Right renal cortex interstitium (tissue), 3 donors: ENCODE data around the gene TOR1AIP2. TPM values are rescaled to one million over a fixed set of nuclear protein-coding genes. Genes with fewer than 3 reads are reported as not detected.
"Not testable (repeated sequence)": the region's sequence is repeated elsewhere in the genome, so short reads cannot be mapped to it uniquely, and the experiment has no call there.

Experiments
- DNase-seq, 3 donors: peaks; one replicate each; pipeline ENCODE4 v3.0.0-alpha.2; 2013; ENCODE audit warnings: low read depth in 3 of 3, low spot score in 2 of 3
- polyA plus RNA-seq, 3 donors: library from polyadenylated mRNA; unstranded; fragments of 120-200 nt; gene quantifications; one replicate each; pipeline ENCODE4 v1.2.1, GENCODE V29; 2013; ENCODE audit not compliant: insufficient read length in 3 of 3

Gene TOR1AIP2
- polyA plus RNA-seq, 3 donors = 28.6 to 34.7 (median 31.8) TPM

DNA sequence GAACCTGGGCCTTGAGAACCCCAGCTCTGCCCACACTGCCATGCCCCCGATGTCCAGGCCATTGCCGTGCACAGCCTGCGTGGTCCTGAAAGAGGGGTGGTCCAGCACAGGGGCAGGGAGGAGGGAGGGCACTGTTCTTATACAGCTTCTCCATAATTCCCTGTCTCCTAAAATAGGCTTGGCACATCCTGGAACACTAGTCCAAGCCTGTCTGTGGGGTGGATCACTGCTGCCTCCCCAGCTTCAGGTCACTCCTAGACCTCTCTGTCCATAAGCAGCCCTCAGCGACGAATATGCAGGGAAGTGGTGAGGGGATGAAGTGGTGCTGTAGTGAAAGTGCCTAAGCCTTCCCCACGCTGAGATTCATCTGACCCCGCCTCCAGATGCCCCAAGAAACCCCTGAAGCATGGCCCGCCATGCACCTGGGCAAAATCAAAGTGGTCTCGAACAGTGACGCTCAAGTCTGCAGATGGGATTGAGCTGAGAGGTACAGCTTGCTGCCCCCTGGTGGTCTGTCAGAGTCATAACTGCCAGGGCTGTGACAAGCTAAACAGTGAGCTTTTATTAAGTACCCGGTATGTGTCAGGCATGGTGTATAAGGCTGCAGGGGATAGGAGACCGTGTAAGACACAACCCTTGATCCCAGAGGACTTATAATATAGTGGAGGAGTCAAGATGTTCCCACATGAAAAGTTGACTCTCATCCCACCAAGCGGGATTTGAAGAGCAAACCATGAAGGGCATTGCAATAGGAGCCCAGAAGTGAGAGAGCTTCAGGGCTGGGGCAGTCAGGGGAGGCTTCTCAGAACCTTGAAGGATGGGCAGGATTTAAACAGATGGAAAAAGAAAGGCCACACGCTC lies 67.9 kb downstream of the TOR1AIP2 start:
- peak in 2 of 3 donors; percentile 64 to 67 for DNase-seq

DNA sequence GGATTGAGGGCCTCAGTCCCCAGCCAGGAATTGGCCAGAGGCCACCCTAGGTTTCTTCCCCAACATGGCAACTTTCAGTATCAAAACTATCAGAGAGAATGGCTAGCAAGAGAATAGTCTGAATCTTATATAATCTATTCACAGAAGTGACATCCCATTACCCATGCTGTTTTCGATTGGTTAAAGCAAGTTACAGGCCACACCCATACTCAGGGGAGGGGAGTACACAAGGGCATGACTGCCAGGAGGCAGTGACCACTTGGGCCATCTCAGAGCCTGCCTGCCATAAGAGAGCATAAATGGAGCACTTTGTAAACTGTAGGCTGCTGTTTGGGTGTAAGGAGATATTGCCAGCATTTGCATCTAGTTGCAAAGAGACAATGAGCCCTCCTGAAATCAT lies 69.1 kb downstream of the TOR1AIP2 start:
- no peak for DNase-seq

DNA sequence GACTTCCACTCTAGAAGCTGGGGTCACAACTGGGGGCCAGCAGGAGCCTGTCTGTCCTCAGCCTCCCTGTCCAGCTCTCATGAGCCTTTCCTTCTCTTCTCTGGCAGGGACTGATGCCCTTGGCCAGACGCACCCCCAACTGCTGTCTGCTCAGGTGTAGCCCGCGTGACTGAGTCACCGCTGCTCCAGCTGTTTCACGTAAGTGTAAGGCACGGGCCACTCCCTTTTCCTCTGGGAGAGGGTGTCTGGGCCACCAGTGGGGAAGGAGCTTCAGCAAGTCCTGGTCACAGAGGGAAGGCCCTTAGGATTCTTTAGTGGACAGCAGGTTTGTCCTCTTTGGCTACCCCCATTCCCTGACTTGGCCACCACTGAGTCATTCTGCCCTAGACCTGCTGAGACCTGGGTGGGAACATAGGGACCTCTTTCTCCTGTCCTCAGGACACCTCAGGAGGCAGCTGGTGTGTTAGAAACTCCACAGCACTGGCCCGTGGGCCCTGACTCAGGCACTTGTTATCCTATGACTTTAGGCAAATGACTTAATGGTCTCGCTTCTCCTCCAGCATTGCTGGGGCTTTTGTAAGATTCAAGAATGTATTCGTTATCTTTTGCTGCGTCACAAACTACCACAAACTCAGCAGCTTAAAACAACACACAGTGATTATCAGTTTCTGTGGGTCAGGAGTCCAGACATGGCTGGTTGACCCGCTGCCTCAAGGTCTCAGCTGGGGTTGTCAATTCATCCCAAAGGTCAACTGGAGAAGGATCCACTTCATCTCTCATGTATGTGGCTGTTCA lies 69.7 kb downstream of the TOR1AIP2 start:
- DNase-seq = no peak

DNA sequence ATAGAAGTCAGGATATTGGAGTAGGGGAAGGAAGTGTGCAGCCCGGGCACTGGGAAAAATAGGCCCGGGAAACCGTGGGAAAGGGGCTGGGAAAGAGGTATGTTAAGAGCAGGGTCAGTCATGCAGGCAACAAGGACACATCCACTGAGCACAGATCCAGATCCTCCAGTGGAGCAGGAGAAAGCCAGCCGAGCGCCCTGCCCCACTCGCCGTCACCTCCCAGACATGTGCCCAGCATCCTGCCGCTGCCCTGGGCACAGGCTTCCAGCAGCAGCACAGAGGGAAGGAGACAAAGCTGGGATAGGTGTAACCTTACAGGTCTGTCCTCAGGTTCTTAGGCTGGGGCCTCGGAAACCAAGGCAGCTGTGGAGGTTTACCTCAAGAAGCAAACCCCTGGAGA lies 70.3 kb downstream of the TOR1AIP2 start:
- DNase-seq = no peak

DNA sequence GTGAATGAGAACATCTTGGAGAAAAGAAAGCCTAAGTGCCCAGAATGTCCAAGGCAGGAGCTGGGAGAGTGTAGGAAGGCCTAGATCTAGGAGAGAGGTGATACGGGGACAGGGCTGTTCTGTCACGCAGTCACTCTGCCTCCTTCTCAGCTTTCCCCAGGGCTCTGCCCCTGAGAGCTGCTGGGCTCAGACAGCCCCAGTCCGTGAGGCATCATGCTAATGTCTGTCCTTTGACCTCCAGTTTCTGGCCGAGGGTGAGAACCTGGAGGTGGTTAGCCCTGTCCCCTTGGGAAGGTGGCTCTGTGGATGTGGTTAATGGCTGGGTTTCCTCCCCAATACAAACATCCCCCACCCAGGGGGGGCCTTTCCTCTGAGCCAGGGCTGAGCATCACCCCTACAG lies 71.3 kb downstream of the TOR1AIP2 start:
- DNase-seq = no peak

DNA sequence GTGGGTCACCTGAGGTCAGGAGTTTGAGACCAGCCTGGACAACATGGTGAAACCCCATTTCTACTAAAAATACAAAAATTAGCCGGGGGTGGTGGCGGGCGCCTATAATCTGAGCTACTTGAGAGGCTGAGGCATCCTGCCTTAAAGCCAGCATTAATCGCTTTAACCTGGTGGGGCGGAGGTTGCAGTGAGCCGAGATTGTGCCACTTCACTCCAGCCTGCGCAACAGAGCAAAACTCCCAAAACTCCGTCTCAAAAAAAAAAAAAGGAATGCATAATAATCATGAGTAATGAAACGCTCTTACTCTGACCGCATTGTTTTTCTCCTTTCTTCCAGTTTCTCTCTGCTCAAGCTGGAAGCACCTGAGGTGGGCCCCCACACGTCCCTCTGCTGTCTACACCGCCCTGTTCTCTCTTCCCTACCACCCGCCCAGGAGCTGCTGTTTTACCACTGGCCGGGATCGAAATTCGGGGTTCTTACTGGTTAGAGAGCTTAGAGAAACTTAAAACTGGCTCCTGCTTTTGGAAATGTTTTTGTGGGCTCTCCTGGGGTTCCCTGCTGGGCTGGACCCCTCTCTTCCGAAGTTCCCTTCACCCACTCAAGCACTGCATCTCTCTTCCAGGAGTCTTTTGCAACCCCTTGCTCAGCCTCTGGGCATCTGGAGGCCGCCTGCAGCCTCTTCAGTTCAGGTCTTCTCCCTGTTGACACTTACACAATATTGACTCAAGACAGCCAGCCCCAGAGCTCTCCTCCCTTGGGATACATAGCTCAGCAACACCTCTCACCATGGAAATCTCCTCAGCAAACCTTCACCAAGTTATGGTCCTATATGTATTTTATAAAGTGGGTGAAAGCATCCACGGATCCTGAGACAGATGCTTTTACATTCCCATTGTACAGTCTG lies 72.1 kb downstream of the TOR1AIP2 start:
- no peak for DNase-seq

DNA sequence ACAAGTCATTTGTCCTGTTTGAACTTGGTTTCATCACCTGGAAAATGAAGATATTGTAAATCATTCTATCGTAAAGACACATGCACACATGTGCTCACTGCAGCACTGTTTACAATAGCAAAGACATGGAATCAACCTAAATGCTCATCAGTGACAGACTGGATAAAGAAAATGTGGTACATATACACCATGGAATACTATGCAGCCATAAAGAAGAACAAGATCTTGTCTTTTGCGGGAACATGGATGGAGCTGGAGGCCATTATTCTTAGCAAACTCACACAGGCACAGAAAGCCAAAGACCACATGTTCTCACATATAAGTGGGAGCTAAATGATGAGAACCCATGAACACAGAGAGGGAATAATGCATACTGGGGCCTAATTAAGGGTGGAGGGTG lies 73.2 kb downstream of the TOR1AIP2 start:
- DNase-seq = not testable (repeated sequence)

DNA sequence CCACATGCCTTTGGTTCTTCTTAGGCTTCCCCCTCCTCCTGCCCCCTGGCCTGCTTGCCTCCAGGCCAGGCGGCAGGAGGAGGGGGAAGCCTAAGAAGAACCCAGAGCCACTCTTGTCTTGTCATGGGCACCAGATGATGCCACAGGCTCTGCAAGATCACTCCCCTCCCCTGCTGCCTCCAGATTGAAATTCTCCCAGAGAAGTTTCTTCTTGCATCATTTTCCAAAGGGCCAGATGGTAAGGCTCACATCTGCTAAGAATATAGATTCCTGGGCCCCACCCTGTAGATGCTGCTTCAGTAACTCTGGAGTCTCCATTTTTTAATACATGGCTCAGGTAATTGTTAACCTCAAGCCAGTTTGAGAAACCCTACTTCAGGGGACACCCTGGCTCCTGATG lies 73.7 kb downstream of the TOR1AIP2 start:
- DNase-seq = no peak

DNA sequence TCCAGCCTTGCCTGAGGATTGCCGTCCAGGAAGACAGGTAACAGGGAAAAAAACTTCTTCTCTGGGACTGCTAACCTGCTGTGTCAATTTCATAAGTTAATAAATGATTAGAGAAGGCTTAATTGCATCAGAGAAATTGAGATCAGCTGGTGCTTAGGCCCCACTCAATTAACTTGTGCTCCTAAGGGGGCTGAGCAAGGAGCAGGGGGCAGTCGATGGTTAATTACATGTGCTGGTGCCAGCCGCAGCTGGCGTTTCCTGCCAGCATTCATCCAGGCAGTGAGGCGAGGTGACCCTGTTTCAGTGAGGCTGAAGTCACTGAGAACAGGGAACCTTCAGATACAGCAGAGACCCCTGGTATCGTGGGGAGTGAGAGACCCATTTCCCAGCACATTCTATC lies 74.5 kb downstream of the TOR1AIP2 start:
- no peak for DNase-seq

DNA sequence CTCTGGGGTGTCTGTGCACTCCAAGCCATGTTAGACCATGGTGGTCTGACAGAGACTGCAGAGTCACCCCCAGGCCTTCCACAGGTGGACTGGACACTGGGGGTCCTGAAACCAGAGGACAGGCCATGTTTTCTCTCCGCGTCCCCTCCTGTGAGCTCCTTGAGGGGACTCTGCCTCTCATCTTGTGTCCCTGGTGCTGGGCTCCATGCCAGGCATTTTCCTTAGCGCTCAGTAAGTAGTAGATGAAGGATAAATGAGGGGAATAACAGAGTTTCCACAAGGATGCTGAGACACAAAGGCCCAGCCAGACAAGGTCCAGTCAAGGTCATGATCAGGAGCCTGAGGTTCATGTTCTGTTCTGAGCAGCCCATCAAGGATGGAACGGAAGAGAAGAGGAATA lies 77.1 kb downstream of the TOR1AIP2 start:
- DNase-seq = no peak

DNA sequence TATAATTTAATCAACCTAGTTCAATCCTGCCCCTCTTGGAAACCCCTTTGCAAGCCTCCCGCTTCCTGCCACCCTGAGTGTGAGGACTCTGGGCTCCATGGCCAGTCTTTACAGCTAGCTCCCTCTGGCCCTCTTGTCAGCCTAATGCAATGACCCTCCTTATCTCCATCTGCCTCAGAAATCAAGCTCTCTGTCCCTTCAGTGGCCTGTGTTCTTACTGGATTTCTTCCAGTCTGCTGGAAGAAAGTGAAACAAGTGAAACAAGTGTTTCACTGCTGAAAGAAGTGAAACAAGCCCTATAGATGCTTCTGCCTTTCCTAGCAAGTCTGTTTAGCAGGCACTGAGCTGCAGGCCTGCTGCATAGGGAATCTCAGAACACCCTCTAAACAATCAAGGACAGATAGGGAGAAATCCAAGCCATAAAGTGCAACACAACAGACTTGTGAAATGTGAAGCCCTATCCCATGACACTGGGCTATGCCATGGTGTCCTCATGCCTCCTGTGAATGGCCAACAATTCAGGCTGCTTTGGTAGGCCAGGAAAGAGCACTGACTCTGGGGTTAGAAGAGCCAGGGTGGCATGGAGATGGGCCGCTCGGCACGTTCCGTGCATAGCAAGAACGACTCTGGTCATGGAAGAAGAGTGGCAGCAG lies 78.6 kb downstream of the TOR1AIP2 start:
- DNase-seq = no peak

DNA sequence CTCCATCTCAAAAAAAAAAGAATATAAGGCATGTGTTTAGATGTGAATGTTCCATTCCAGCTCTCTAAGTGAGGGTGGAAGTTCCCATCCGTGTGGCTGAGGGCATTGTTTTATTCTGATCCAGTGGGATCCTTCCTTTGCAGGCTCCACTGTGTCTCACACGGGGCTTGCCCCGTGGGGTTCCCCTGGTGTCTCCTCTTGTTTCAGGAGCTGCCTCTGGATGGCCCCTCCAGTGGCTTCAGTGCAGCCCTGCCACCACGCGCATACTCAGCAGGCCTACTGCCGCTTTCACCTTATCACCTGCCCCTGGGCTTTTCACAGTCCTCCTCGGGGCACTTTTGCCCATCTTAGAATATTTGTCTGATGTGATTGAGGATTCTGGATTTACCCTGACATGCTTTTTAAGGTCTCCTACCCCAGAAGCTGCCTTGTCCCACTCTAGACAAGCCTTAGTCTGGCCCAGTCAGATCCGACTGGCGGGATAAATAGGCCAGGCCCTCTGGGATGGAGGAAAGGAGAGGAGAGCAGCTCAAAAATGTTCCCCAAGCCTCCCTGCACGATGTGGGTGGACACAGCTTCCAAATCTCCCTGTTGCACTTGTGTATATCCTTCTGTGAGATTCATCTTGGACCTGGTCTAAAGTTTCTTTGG lies 79.3 kb downstream of the TOR1AIP2 start:
- no peak for DNase-seq

DNA sequence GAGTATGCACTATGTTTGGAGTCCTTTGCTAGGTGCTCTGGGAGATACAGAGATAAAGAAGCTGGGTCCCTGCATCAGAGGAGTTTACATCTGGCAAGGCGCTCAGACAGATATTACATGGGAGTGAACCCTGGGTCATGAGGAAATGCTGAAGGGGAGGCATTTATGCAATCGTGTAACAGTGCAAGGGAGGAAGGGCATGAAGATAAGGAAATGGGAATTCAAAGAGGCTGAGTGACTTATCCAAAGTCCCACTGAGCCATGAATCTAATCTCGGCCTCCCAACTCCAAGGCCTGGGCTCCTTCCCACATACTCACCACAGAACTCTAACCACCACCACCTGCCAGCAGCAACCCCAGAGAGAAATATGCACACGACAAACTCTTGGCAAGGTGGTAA lies 82.9 kb downstream of the TOR1AIP2 start:
- DNase-seq = no peak

DNA sequence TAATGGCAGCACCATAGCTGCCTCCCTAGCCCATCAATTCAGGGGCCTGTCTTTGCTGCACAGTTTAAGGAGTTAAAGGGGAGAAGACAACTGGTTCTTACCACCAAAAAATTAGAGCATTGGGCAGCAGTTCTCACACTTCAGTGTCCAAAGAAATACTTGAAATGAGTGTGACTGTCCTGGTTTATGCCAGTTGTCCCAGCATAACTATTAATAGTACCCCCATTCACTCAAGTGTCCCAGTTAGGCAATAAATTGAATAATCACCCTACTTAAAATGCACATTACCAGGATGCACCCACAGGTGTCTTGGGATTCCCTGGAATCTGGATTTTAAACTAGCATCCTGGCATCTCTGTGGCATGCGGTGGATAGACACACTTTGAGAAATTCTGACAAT lies 83.5 kb downstream of the TOR1AIP2 start:
- no peak for DNase-seq

DNA sequence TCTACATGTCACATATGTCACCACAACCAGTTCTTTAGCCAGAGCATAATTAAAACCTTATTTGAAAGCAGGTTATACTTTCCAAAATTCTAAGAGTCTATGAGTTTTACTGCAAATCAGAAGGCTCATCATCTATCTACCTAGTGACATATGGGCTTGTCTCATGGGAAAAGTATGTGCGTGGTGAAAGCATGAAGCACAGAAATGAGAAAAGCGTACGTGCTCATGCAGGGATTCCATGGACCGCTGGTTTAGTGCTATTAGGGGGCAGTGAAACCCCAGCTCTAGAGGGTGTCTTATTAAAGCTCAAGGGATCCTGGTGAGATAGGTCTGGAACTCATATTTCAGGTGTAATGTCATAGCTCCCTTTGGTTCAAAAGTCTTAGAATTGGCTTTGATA lies 84.3 kb downstream of the TOR1AIP2 start:
- no peak for DNase-seq

Other genes starting within 250 kb of the TOR1AIP2 start
- gene FAM163A, start 134.5 kb downstream of the TOR1AIP2 start, polyA plus RNA-seq = under 1 TPM; 0.59 to 0.85 (median 0.71) TPM
- 10 to 100 TPM; 55.8 to 60.8 (median 60.8) TPM for gene TOR1AIP1, start 4.5 kb upstream of the TOR1AIP2 start, polyA plus RNA-seq
- gene CEP350, start 77.0 kb upstream of the TOR1AIP2 start, polyA plus RNA-seq = 10 to 100 TPM; 29.7 to 32.3 (median 32.1) TPM